Colonic mucosa (tissue), 4 donors: Measurements from ENCODE around the gene ROPN1. TPM values are rescaled to one million over a fixed set of nuclear protein-coding genes. Genes with fewer than 3 reads are reported as not detected.
"Not testable (repeated sequence)": the region's sequence is repeated elsewhere in the genome, so short reads cannot be mapped to it uniquely, and the experiment has no call there.

Source experiments
- DNase-seq: peaks from one replicate; pipeline ENCODE4 v3.0.0-alpha.2; 2020
- H3K27ac ChIP-seq: fragments of 200-600 bp; one replicate; pipeline ENCODE4 v1.8.0; 2021
- H3K27me3 ChIP-seq: fragments of 200-600 bp; one replicate; pipeline ENCODE4 v1.8.0; 2021
- H3K36me3 ChIP-seq: fragments of 200-600 bp; one replicate; pipeline ENCODE4 v1.8.0; 2021
- H3K4me1 ChIP-seq: fragments of 200-600 bp; one replicate; pipeline ENCODE4 v1.8.0; 2021; ENCODE audit warnings: mild to moderate bottlenecking
- H3K4me3 ChIP-seq: fragments of 200-600 bp; one replicate; pipeline ENCODE4 v1.8.0; 2021
- H3K9ac ChIP-seq, 2 donors: one replicate each; pipeline ENCODE4 v1.7.0; 2013; ENCODE audit warnings: control low read depth in 2 of 2, low read depth in 2 of 2, low read length in 2 of 2
- H3K9me3 ChIP-seq: fragments of 200-600 bp; one replicate; pipeline ENCODE4 v1.8.0; 2021
- intact Hi-C: fragments of 100-400 bp; cut with DNase I; formaldehyde crosslinking; loops from one replicate; pipeline ENCODE4 v1.14.1; 2022
- total RNA-seq, 2 donors: library from RNA; stranded (reverse); fragmentation: NEBNext Ultra II Directional in 1 of 2; extraction: Animal tissue kit (Norgen Biotek cat#: 25700) in 1 of 2; gene quantifications; one replicate each; pipeline ENCODE4 v1.2.1, GENCODE V29; 2021
- TF ChIP-seq, protein P1 (sequence below): fragments of 200-600 bp; IDR thresholded peaks from one replicate; pipeline ENCODE4 v1.8.0; 2022; ENCODE audit warnings: antibody characterized with exemption, mild to moderate bottlenecking
- donor health status: healthy.
- donor health status: DM: no; HTN: no; CAD: no.
- donor health status: DM: no; HTN: no; CAD: no.

Gene ROPN1
- total RNA-seq, 2 donors from 2014 or later: 0.66 to 1.1 TPM

DNA sequence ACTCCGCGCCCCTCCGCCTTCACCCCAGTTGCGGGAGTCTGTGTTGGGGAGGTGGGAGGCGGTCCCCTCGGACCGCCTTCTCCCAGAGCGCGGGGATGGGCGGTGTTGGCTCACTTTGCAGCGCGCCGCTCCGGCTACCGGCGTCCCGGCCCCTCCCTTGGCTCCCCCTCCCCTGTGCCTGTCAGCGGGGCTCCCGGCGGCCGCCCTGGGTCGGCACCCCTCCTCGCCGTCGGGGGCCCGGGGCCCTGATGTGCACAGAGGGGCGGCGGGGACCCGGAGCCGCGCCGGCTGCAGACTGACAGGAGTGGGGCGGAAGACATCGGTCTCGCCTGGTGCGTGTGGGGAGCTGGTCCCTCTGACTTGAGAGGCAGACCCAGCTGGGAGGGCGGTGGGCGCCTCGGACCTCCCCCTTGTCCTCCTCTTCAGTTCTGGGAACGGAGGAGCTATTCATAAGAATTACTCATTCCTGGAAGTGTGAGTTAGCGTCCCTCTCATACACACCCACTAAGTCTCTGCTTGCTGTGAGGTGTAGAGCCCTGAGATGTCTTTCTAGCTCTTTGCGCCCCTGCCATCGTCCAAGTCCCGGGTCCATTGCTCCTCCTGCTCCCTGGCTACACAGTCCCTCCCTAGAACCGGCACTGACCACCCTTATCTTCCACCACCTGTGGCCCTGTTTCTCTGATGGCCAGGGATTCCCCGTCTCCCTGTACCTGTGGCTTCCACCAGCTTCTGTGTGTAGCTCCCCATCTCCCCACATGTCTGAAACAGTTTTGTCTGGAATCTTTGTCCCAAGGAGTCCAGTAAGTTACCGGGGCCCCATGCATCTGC, 42.3 kb upstream of the ROPN1 start:
- Histone ChIP-seq H3K4me3 (peak overlapping the region; percentile 71), H3K27me3 (no peaks in the 10 kb centered on the region), H3K36me3 (no peaks in the 10 kb centered on the region), H3K4me1 (no peaks in the 10 kb centered on the region), H3K9me3 (no peaks in the 10 kb centered on the region), H3K9ac (peak overlapping the region; percentile 65 to 85), H3K27ac (no peak overlapping the region)
- intact Hi-C loops: no loop called here
- TF ChIP-seq, protein P1, sequence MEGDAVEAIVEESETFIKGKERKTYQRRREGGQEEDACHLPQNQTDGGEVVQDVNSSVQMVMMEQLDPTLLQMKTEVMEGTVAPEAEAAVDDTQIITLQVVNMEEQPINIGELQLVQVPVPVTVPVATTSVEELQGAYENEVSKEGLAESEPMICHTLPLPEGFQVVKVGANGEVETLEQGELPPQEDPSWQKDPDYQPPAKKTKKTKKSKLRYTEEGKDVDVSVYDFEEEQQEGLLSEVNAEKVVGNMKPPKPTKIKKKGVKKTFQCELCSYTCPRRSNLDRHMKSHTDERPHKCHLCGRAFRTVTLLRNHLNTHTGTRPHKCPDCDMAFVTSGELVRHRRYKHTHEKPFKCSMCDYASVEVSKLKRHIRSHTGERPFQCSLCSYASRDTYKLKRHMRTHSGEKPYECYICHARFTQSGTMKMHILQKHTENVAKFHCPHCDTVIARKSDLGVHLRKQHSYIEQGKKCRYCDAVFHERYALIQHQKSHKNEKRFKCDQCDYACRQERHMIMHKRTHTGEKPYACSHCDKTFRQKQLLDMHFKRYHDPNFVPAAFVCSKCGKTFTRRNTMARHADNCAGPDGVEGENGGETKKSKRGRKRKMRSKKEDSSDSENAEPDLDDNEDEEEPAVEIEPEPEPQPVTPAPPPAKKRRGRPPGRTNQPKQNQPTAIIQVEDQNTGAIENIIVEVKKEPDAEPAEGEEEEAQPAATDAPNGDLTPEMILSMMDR: no peak
- peak; percentile 31 for DNase-seq

DNA sequence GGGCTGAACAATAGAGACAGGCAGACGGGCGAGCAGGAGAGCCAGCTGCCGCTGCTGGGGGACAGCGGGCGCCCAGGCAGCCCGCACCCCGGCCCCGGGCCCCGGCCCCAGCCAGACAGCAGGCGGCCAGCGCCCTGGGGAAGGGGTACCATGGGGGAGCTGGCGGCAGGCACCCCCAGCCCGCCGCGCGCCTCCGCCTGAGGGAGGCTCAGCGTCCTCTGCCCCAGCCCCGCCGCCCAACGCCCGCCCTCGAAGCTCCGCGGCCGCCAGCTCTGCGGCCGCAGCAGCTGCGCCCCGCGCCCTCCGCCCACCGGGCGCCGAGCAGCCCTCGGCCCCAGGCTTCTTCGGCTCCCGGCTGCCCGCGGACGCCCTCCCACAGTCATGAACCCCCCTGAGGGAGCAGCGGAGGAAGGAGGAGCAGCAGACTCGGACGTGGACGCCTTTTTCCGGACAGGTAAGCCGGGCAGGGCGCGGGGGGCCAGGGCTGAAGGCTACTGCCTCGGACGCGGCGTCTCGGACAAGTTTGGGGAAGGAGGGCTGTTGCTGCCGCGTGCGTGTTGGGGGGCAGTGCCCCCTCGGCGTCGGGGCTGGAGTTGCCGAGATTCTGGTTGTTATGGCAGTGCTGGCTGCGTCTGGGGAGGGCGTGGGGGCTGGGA, 41.6 kb upstream of the ROPN1 start, which contains the start of gene KALRN:
Gene KALRN (plus strand): TSS at position 10 of the 656 bp plus-strand sequence.
- H3K9me3 ChIP-seq: no peaks in the 10 kb centered on the region
- TF ChIP-seq, protein P1: peak; percentile 6
- intact Hi-C loops: no loop called here
- no peaks in the 10 kb centered on the region for H3K4me1 ChIP-seq
- peak within 1 kb of the TSS; percentile 70 to 85 for H3K9ac ChIP-seq
- DNase-seq: no peak
- H3K36me3 ChIP-seq: no peaks in the 10 kb centered on the region
- no peaks in the 10 kb centered on the region for H3K27me3 ChIP-seq
- H3K27ac ChIP-seq: peak within 1 kb of the TSS; percentile 34
- H3K4me3 ChIP-seq: peak within 1 kb of the TSS; percentile 71

DNA sequence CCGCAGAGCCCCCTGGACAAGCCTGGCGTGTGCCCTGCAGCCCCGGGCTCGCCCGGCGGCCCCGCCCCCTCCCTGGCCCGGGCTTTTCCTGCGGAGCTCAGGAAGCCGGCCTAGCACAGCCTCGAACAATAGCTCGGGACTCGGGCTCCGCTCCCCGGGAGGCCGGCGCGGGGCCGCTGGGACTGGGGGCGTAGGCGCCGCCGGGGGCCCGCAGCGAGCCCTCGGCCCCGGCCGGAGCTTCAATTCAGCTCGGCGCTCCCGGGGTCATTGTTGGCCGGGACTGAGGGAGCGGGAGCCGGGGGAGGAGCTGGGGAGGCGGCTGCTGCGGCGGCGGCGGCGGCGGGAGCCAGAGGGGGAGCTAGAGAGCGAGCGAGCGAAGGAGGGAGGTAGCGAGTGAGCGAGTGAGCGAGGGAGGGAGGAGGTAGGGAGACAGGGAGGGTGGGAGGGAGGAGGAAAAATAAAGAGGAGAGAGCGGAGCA, 41.0 kb upstream of the ROPN1 start:
- Histone ChIP-seq H3K4me3 (peak overlapping the region; percentile 71), H3K27me3 (no peaks in the 10 kb centered on the region), H3K36me3 (no peaks in the 10 kb centered on the region), H3K27ac (peak overlapping the region; percentile 34), H3K9me3 (no peaks in the 10 kb centered on the region), H3K4me1 (no peaks in the 10 kb centered on the region), H3K9ac (peak overlapping the region; percentile 70)
- DNase-seq: peak; percentile 91
- intact Hi-C loops: no loop called here
- TF ChIP-seq, protein P1: peak; percentile 41

DNA sequence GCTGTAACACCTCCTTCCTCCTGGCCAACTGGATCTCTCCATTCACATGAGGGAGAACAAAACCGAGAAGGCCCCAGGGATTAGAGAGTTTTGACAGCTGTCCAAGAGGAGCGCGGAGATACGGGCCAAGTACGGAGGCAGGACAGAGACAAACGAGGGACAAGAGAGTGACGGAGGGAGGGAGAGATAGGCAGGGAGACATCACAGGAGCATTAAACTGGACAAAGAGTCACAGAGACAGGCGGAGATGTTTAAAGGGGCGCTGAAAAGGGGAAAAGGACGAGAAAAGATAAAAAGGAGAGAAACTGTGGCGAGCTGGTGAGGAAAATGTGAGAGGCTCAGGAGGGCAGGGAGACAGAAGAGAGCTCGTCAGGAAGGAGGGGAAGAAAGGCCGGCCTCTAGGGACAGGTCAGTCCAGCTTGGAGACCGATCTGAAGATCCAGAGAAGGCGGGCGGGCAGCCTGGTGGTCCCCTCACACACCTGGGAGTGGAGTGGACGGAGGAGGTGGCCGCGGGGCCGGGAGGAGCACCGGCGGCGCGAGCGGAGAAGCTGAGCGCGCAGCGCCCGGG, 40.5 kb upstream of the ROPN1 start:
- Histone ChIP-seq H3K27ac (peak overlapping the region; percentile 34), H3K9me3 (no peaks in the 10 kb centered on the region), H3K9ac (peak overlapping the region; percentile 70), H3K27me3 (no peaks in the 10 kb centered on the region), H3K4me3 (peak overlapping the region; percentile 71), H3K4me1 (no peaks in the 10 kb centered on the region), H3K36me3 (no peaks in the 10 kb centered on the region)
- intact Hi-C loops: no loop called here
- peak; percentile 43 for DNase-seq
- TF ChIP-seq, protein P1: no peak

DNA sequence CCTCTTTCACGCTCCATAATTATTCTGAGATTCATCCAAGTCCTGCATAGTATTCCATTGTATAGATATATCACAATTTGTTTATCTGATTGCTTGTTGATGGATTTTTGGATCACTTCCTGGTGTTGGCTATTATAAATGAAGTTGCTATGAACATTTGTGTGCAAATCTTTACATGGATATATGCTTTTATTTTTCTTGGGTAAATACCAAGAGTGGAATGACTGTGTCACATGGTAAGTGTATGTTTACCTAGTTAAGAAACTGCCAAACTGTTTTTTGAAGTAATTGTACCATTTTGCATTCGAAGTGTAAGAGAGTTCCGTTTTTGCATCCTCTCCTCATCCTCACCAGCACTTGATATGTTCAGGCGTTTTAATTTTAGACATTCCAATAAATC, 34.6 kb upstream of the ROPN1 start:
- no peak for DNase-seq
- Histone ChIP-seq H3K36me3 (no peaks in the 10 kb centered on the region), H3K4me1 (no peaks in the 10 kb centered on the region), H3K27me3 (no peaks in the 10 kb centered on the region), H3K9me3 (no peaks in the 10 kb centered on the region), H3K4me3 (no peak overlapping the region), H3K27ac (no peak overlapping the region), H3K9ac (no peak overlapping the region)
- intact Hi-C loops: loop anchor here (10.0 kb wide), 1 partner anchor 438 kb away; no protein-coding TSS in a partner anchor
- TF ChIP-seq, protein P1: no peak

DNA sequence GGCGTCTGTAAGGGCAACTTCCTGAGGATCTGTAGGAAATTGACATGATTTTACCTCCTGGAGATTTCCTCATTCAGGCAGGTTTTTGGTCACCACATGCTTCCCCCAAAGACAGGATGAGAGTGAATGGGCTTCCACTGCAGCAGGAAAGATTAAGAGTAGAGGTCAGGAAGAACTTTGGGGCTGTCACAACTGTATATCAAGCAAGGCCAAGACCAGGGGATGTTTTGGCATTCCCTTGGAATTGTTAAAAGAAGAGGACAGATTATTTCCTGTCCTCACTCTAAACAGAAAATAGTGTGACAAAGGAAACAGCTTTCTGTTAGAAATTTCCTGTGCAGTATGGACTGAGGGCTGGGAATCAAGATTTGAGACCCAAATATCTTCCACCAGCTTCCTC, 31.6 kb upstream of the ROPN1 start:
- intact Hi-C loops: loop anchor here (10.0 kb wide), 1 partner anchor 441 kb away; no protein-coding TSS in a partner anchor
- H3K9ac ChIP-seq, H3K9me3 ChIP-seq, H3K4me3 ChIP-seq, H3K36me3 ChIP-seq, H3K27ac ChIP-seq, H3K4me1 ChIP-seq, H3K27me3 ChIP-seq, DNase-seq: not testable (repeated sequence)
